Measurements from ENCODE around the gene KRT17.
"Not testable (repeated sequence)": the region's sequence is repeated elsewhere in the genome, so short reads cannot be mapped to it uniquely, and the experiment has no call there.

DNA sequence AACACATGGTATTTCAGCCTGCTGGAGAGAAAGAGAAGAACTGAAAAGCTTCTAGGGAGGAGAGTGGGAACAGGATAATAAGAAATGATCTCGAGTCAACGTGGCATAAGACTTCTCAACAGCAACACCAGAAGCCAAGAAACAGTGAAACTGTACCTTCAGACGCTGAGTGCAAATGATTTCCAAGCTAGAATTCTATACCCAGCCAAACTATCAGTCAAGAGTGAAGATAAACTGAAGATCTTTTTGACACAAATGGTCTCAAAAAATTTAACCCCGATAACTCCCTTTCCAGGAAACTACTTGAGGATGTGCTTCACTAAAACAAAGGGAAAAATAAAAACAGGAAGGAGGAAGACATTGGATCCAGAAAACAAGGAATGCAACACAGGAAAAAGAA lies 17.4 kb downstream of the KRT17 start:
- TF ChIP-seq, protein P1, sequence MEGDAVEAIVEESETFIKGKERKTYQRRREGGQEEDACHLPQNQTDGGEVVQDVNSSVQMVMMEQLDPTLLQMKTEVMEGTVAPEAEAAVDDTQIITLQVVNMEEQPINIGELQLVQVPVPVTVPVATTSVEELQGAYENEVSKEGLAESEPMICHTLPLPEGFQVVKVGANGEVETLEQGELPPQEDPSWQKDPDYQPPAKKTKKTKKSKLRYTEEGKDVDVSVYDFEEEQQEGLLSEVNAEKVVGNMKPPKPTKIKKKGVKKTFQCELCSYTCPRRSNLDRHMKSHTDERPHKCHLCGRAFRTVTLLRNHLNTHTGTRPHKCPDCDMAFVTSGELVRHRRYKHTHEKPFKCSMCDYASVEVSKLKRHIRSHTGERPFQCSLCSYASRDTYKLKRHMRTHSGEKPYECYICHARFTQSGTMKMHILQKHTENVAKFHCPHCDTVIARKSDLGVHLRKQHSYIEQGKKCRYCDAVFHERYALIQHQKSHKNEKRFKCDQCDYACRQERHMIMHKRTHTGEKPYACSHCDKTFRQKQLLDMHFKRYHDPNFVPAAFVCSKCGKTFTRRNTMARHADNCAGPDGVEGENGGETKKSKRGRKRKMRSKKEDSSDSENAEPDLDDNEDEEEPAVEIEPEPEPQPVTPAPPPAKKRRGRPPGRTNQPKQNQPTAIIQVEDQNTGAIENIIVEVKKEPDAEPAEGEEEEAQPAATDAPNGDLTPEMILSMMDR (IDR thresholded peaks at IDR 0.05): not testable (repeated sequence)
- not testable (repeated sequence) for TF ChIP-seq EP300 (IDR thresholded peaks at IDR 0.05)
